NCI-H510A (cell line): ENCODE data around the gene PDE8B.

Experiments used
- DNase-seq: peaks from one replicate; lab custom pipeline; 2025; lab: John Stamatoyannopoulos, UW

The PDE8B gene

GRCh38 chr5:77186652-77187370 is 23.7 kb upstream of the PDE8B start:
- no peak for DNase-seq

- no peak for DNase-seq
These were observed 21.1 kb upstream of the PDE8B start for GRCh38 chr5:77189421-77189820.

GRCh38 chr5:77192441-77193050 is 17.9 kb upstream of the PDE8B start:
- no peak for DNase-seq

GRCh38 chr5:77194762-77195161 is 15.7 kb upstream of the PDE8B start:
- no peak for DNase-seq

- no peak for DNase-seq
These were observed 12.5 kb upstream of the PDE8B start for GRCh38 chr5:77197840-77198554.

- DNase-seq: no peak
These were observed 9.8 kb upstream of the PDE8B start for GRCh38 chr5:77200663-77201062.

- no peak for DNase-seq
These were observed 8.3 kb upstream of the PDE8B start for GRCh38 chr5:77202145-77202544.

- DNase-seq: no peak
These were observed 5.5 kb upstream of the PDE8B start for GRCh38 chr5:77204967-77205366.

- DNase-seq: no peak
These were observed 1.8 kb upstream of the PDE8B start for GRCh38 chr5:77208507-77209163.

GRCh38 chr5:77209495-77210090 is 887 bp upstream of the PDE8B start:
- DNase-seq: no peak

GRCh38 chr5:77210964-77211690 is 647 bp downstream of the PDE8B start:
- no peak for DNase-seq

- no peak for DNase-seq
These were observed 1.2 kb downstream of the PDE8B start for GRCh38 chr5:77211691-77212047.

GRCh38 chr5:77213601-77214000 is 3.1 kb downstream of the PDE8B start:
- DNase-seq: no peak

GRCh38 chr5:77214151-77214550 is 3.7 kb downstream of the PDE8B start:
- DNase-seq: no peak

GRCh38 chr5:77218263-77218662 is 7.8 kb downstream of the PDE8B start:
- no peak for DNase-seq

GRCh38 chr5:77221115-77221514 is 10.6 kb downstream of the PDE8B start:
- DNase-seq: no peak

GRCh38 chr5:77222722-77223121 is 12.2 kb downstream of the PDE8B start:
- no peak for DNase-seq

GRCh38 chr5:77223653-77224052 is 13.2 kb downstream of the PDE8B start:
- DNase-seq: no peak

GRCh38 chr5:77224672-77225355 is 14.3 kb downstream of the PDE8B start:
- no peak for DNase-seq

GRCh38 chr5:77225531-77225930 is 15.1 kb downstream of the PDE8B start:
- DNase-seq: no peak

GRCh38 chr5:77229887-77230286 is 19.4 kb downstream of the PDE8B start:
- no peak for DNase-seq
